ENCODE measurements around the gene CCNDBP1. TPM values are rescaled to one million over a fixed set of nuclear protein-coding genes. Genes with fewer than 3 reads are reported as not detected.

Gene CCNDBP1
- total RNA-seq, 4 donors from 2014 or later: 32.4 to 108 (median 92.6) TPM

DNA sequence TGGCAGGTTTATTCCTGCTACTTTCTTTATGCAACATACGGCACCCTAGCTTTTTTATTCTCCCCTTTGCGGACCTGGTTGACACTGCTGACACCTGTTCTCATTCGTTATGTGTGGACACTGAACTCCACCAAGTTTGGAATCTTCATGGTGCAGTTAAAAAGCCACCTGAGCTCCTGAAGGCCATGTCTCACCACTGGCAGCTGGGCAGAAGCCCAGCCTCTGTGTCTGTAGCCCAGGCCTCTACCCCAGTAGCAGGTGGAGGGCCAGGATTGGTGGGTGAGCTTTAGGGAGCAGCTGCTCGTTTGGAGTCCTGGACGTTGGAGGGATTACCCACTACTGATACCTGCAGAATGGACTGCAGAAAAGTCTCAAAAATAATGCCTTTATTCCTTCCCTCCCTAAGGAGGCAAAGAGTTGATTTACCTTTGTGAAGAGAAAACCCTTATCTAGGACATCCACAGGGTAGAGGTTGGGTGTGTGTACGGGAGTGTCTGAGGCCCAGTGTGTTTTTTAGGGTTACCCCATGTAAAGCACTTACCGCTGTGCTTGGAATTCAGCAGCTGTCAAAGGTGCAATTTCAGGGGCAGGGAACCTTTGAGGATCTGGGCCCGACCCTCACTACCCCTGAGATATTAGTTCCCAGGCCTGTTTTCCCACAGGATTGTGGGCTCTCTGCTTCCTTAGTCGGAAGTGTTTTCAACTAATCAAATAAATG lies 637 bp upstream of the CCNDBP1 start:
- peaks cover 38 to 47% of the 10 kb centered on the region in 2 donors for H3K4me1 ChIP-seq
- peaks cover 0 to 6% of the 10 kb centered on the region in 2 donors for H3K36me3 ChIP-seq
- peak overlapping the region; percentile 70 to 89 (median 80) for H3K4me3 ChIP-seq

DNA sequence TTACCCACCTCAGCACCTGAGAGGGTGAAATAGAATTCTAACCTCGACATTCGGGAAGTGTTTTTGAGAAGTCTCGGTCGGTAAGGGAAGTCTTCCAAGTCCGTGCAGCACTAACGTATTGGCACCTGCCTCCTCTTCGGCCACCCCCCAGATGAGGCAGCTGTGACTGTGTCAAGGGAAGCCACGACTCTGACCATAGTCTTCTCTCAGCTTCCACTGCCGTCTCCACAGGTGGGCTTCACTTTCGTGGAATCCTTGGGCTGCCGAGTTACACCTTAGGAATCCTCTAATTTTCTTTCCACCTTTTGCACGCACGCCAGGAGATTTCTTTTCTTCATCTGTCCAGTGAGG lies 775 bp downstream of the CCNDBP1 start:
- no peaks in the 10 kb centered on the region for H3K9me3 ChIP-seq
- peaks cover 0 to 19% of the 10 kb centered on the region in 2 donors for H3K36me3 ChIP-seq
- H3K27me3 ChIP-seq: no peaks in the 10 kb centered on the region
- peaks cover 44 to 56% of the 10 kb centered on the region in 2 donors for H3K4me1 ChIP-seq
- ATAC-seq: peak; percentile 20 to 26
- intact Hi-C loops (cut with DNase I; ENCODE audit: low total_unique reads) (loop anchor here (10.0 kb wide), 1 partner anchor 261 kb away; the partner anchor contains the start of gene TTBK2), in situ Hi-C loops (cut with MboI; ENCODE audit: low sequenced_read_pairs in 4 of 4) (no loop called here)
- no peak for TF ChIP-seq POLR2A (IDR thresholded peaks at IDR 0.05)
- peak overlapping the region; percentile 70 to 89 (median 80) for H3K4me3 ChIP-seq
- peak overlapping the region; percentile 87 to 95 (median 95) for H3K27ac ChIP-seq
- no peak for DNase-seq

More for the DNA sequence above, 637 bp upstream of the CCNDBP1 start:
- no peak for ATAC-seq
- TF ChIP-seq POLR2A (IDR thresholded peaks at IDR 0.05): no peak
- TF ChIP-seq, protein P1, sequence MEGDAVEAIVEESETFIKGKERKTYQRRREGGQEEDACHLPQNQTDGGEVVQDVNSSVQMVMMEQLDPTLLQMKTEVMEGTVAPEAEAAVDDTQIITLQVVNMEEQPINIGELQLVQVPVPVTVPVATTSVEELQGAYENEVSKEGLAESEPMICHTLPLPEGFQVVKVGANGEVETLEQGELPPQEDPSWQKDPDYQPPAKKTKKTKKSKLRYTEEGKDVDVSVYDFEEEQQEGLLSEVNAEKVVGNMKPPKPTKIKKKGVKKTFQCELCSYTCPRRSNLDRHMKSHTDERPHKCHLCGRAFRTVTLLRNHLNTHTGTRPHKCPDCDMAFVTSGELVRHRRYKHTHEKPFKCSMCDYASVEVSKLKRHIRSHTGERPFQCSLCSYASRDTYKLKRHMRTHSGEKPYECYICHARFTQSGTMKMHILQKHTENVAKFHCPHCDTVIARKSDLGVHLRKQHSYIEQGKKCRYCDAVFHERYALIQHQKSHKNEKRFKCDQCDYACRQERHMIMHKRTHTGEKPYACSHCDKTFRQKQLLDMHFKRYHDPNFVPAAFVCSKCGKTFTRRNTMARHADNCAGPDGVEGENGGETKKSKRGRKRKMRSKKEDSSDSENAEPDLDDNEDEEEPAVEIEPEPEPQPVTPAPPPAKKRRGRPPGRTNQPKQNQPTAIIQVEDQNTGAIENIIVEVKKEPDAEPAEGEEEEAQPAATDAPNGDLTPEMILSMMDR (IDR thresholded peaks at IDR 0.05 in 4 of 5, conservative IDR thresholded peaks at IDR 0.05 in 1 of 5): no peak
- peak overlapping the region; percentile 87 to 95 (median 95) for H3K27ac ChIP-seq
- intact Hi-C loops (cut with DNase I; ENCODE audit: low total_unique reads): loop anchor here (2.0 to 10.0 kb wide), 2 partner anchors 78 to 260 kb away; partner anchors contain the start of genes TTBK2 and UBR1
- in situ Hi-C loops (cut with MboI; ENCODE audit: low sequenced_read_pairs in 4 of 4): no loop called here
- no peaks in the 10 kb centered on the region for H3K9me3 ChIP-seq
- no peaks in the 10 kb centered on the region for H3K27me3 ChIP-seq
- no peak for DNase-seq

DNA sequence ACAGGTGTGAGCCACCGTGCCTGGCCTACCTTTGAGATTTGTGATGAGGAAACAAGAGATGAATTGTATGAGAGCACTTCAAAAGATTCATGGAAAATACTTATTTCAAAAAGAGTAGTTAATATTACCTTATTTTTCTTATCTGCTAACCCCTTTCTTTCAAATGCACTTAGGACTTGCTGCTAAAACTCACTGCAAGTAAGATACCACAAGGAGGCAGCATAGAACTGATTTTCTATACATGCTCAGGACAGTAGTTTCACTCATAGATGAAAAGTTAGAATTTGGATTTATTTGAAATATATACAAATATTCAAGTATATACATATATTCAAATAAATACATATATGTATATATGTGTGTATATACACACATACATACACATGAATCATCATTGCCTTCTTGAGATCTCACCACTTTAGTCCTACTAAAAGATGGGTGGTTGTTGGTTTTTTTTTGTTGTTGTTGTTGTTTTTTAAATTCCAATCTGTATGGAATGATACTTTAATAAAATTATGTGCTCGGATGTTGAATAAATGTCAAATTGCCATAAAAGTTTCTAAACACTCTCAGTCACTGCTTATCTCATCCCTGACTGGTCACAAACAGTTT lies 2.4 kb downstream of the CCNDBP1 start:
- DNase-seq (no peak), ATAC-seq (no peak)
- Histone ChIP-seq H3K9me3 (no peaks in the 10 kb centered on the region), H3K4me3 (no peak overlapping the region), H3K27me3 (no peaks in the 10 kb centered on the region), H3K27ac (no peak overlapping the region), H3K36me3 (peaks cover 0 to 35% of the 10 kb centered on the region in 2 donors), H3K4me1 (peaks cover 29 to 44% of the 10 kb centered on the region in 2 donors)
- intact Hi-C loops (cut with DNase I; ENCODE audit: low total_unique reads): loop anchor here (1.0 to 10.0 kb wide), 2 partner anchors 17 to 263 kb away; partner anchors contain the start of gene TTBK2
- TF ChIP-seq, protein P1 (IDR thresholded peaks at IDR 0.05 in 4 of 5, conservative IDR thresholded peaks at IDR 0.05 in 1 of 5): peak in 4 of 5 experiments; percentile 47 to 65 (median 50)
- no peak for TF ChIP-seq POLR2A (IDR thresholded peaks at IDR 0.05)
- in situ Hi-C loops (cut with MboI; ENCODE audit: low sequenced_read_pairs in 4 of 4): no loop called here

DNA sequence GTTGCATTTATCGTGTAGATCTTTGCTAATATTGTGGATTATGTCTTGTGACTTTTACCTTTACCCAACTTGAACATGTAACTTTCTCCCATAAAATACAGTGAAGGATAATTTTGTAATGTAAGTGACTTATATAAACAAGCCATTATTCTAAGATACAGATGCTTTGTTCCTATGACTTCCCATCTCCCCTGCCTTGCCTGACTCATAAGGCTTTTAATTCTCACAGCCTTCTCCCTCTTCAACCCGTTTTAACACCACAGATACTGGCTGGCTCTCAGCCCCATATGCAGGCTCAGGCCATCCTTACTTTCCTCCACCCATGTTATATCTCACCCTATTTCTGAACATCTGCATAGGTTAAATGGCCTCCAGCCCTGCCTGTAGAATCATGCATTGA lies 4.1 kb downstream of the CCNDBP1 start:
- peaks cover 0 to 47% of the 10 kb centered on the region in 2 donors for H3K36me3 ChIP-seq
- ATAC-seq: no peak
- TF ChIP-seq, protein P1 (IDR thresholded peaks at IDR 0.05 in 4 of 5, conservative IDR thresholded peaks at IDR 0.05 in 1 of 5): no peak
- TF ChIP-seq POLR2A (IDR thresholded peaks at IDR 0.05): no peak
- peaks cover 34 to 48% of the 10 kb centered on the region in 2 donors for H3K4me1 ChIP-seq
- no peaks in the 10 kb centered on the region for H3K9me3 ChIP-seq
- no peak overlapping the region for H3K4me3 ChIP-seq
- in situ Hi-C loops (cut with MboI; ENCODE audit: low sequenced_read_pairs in 4 of 4) (no loop called here), intact Hi-C loops (cut with DNase I; ENCODE audit: low total_unique reads) (loop anchor here (10.0 kb wide), 1 partner anchor 264 kb away; the partner anchor contains the start of gene TTBK2)
- H3K27me3 ChIP-seq: no peaks in the 10 kb centered on the region
- no peak for DNase-seq
- H3K27ac ChIP-seq: peak overlapping the region in 2 of 4 donors; percentile 11 to 36

DNA sequence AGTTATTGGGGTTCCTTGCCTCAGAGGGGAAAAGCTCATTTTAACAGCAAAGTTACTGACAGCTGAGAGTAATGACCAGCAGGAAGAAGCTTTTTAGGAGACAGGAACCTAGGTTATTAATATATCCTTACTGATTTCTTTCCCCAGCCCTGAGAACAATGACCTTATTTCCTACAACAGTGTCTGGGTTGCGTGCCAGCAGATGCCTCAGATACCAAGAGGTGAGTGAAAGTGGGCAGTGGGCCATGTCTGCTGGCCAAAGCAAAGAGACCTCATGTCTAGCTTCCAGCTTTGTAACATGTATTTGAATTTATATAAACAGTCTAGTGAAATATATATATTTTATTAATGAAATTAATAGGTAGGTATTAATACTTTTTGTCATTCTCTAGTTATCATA lies 5.0 kb downstream of the CCNDBP1 start:
- in situ Hi-C loops (cut with MboI; ENCODE audit: low sequenced_read_pairs in 4 of 4): no loop called here
- no peaks in the 10 kb centered on the region for H3K27me3 ChIP-seq
- H3K4me1 ChIP-seq: peaks cover 42 to 57% of the 10 kb centered on the region in 2 donors
- H3K27ac ChIP-seq: peak overlapping the region; percentile 11 to 56 (median 29)
- H3K9me3 ChIP-seq: no peaks in the 10 kb centered on the region
- TF ChIP-seq, protein P1 (IDR thresholded peaks at IDR 0.05 in 4 of 5, conservative IDR thresholded peaks at IDR 0.05 in 1 of 5): no peak
- no peak for TF ChIP-seq POLR2A (IDR thresholded peaks at IDR 0.05)
- ATAC-seq (no peak), DNase-seq (no peak)
- peaks cover 0 to 53% of the 10 kb centered on the region in 2 donors for H3K36me3 ChIP-seq
- H3K4me3 ChIP-seq: no peak overlapping the region
- intact Hi-C loops (cut with DNase I; ENCODE audit: low total_unique reads): no loop called here

All from gastrocnemius medialis (tissue), 4 donors.